Measurements from ENCODE around the gene PPP1R15A. TPM values are rescaled to one million over a fixed set of nuclear protein-coding genes. Genes with fewer than 3 reads are reported as not detected.
"Not testable (repeated sequence)": the region's sequence is repeated elsewhere in the genome, so short reads cannot be mapped to it uniquely, and the experiment has no call there.

The PPP1R15A gene
- polyA plus RNA-seq, 1 donor (not counting 4 experiments of a cell fraction or from before 2014, with no cell fraction given) = 36.6 TPM

- TF ChIP-seq, protein P1, sequence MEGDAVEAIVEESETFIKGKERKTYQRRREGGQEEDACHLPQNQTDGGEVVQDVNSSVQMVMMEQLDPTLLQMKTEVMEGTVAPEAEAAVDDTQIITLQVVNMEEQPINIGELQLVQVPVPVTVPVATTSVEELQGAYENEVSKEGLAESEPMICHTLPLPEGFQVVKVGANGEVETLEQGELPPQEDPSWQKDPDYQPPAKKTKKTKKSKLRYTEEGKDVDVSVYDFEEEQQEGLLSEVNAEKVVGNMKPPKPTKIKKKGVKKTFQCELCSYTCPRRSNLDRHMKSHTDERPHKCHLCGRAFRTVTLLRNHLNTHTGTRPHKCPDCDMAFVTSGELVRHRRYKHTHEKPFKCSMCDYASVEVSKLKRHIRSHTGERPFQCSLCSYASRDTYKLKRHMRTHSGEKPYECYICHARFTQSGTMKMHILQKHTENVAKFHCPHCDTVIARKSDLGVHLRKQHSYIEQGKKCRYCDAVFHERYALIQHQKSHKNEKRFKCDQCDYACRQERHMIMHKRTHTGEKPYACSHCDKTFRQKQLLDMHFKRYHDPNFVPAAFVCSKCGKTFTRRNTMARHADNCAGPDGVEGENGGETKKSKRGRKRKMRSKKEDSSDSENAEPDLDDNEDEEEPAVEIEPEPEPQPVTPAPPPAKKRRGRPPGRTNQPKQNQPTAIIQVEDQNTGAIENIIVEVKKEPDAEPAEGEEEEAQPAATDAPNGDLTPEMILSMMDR (optimal IDR thresholded peaks at IDR 0.05 in 1 of 3, IDR thresholded peaks at IDR 0.05 in 1 of 3, conservative IDR thresholded peaks at IDR 0.05 in 1 of 3; ENCODE audit: extremely low read depth in 1 of 3, insufficient read depth in 2 of 3, low read length in 3 of 3) = no peak
- TF ChIP-seq EZH2 (IDR thresholded peaks at IDR 0.05; ENCODE audit: low read length) = no peak
- no peak for DNase-seq (ENCODE audit: low read depth, low spot score)
- dilution Hi-C loops (cut with MboI; ENCODE audit: extremely low pct_ligation_motif_present, low sequenced_read_pairs) = no loop called here
Measured at GRCh38 chr19:48900477-48901406, 28.5 kb downstream of the PPP1R15A start.

DNA sequence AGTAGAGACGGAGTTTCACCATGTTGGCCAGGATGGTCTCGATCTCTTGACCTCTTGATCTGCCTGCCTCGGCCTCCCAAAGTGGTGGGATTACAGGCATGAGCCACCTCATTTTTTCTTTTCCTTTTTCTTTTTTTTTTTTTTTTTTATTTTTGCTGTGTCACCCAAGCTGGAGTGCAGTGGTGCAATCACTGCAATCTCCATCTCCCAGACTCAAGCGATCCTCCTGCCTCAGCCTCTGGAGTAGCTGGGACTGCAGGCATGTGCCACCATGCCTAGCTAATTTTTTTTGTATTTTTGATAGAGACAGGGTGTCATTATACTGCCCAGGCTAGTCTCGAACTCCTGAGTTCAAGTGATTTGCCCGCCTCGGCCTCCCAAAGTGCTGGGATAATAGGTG is 30.1 kb downstream of the PPP1R15A start:
- H3K27ac ChIP-seq (ENCODE audit: control insufficient read depth, insufficient read depth, low read length); FAIRE-seq; H3K9me3 ChIP-seq (ENCODE audit: control insufficient read depth, low read depth, low read length); H3K4me2 ChIP-seq (ENCODE audit: control insufficient read depth, extremely low read depth, insufficient read depth, low read depth, low read length); dilution Hi-C loops (cut with MboI; ENCODE audit: extremely low pct_ligation_motif_present, low sequenced_read_pairs); H3K9ac ChIP-seq (ENCODE audit: control insufficient read depth, extremely low read depth, insufficient read depth, low read length); H2AFZ ChIP-seq (ENCODE audit: control insufficient read depth, low read length); H3K9me1 ChIP-seq (ENCODE audit: control insufficient read depth, extremely low read depth, insufficient read depth, low read length); H3K4me1 ChIP-seq (ENCODE audit: control insufficient read depth, extremely low read depth, insufficient read depth, low read length); H3K4me3 ChIP-seq (ENCODE audit: control insufficient read depth in 2 of 3, extremely low read depth in 1 of 3, insufficient read depth in 2 of 3, low read depth in 1 of 3, low read length in 3 of 3); H4K20me1 ChIP-seq (ENCODE audit: control insufficient read depth, extremely low read depth, insufficient read depth, low read length); H3K79me2 ChIP-seq (ENCODE audit: control insufficient read depth, insufficient read depth, low read length); H3K27me3 ChIP-seq (ENCODE audit: control insufficient read depth, extremely low read depth, insufficient read depth, low read length); H3K36me3 ChIP-seq (ENCODE audit: control insufficient read depth in 2 of 2, extremely low read depth in 1 of 2, insufficient read depth in 2 of 2, low read length in 2 of 2); DNase-seq (ENCODE audit: low read depth, low spot score): not testable (repeated sequence)

More at GRCh38 chr19:48900477-48901406, 28.5 kb downstream of the PPP1R15A start:
- peak overlapping the region; percentile 97 for H3K4me2 ChIP-seq (ENCODE audit: control insufficient read depth, extremely low read depth, insufficient read depth, low read depth, low read length)
- H3K9me3 ChIP-seq (ENCODE audit: control insufficient read depth, low read depth, low read length) = no peaks in the 10 kb centered on the region
- H3K27ac ChIP-seq (ENCODE audit: control insufficient read depth, insufficient read depth, low read length) = peak overlapping the region; percentile 82
- H3K27me3 ChIP-seq (ENCODE audit: control insufficient read depth, extremely low read depth, insufficient read depth, low read length) = no peaks in the 10 kb centered on the region
- peak overlapping the region; percentile 94 for H3K9ac ChIP-seq (ENCODE audit: control insufficient read depth, extremely low read depth, insufficient read depth, low read length)
- H4K20me1 ChIP-seq (ENCODE audit: control insufficient read depth, extremely low read depth, insufficient read depth, low read length) = no peaks in the 10 kb centered on the region
- FAIRE-seq = no peak
- H3K4me1 ChIP-seq (ENCODE audit: control insufficient read depth, extremely low read depth, insufficient read depth, low read length) = peaks cover 6% of the 10 kb centered on the region
- peak overlapping the region; percentile 89 to 96 (median 96) for H3K4me3 ChIP-seq (ENCODE audit: control insufficient read depth in 2 of 3, extremely low read depth in 1 of 3, insufficient read depth in 2 of 3, low read depth in 1 of 3, low read length in 3 of 3)
- peak overlapping the region; percentile 88 for H2AFZ ChIP-seq (ENCODE audit: control insufficient read depth, low read length)
- H3K9me1 ChIP-seq (ENCODE audit: control insufficient read depth, extremely low read depth, insufficient read depth, low read length) = peaks cover 4% of the 10 kb centered on the region
- H3K79me2 ChIP-seq (ENCODE audit: control insufficient read depth, insufficient read depth, low read length) = peaks cover 9% of the 10 kb centered on the region
- H3K36me3 ChIP-seq (ENCODE audit: control insufficient read depth in 2 of 2, extremely low read depth in 1 of 2, insufficient read depth in 2 of 2, low read length in 2 of 2) = peaks cover 0 to 7% of the 10 kb centered on the region in 2 experiments

DNA sequence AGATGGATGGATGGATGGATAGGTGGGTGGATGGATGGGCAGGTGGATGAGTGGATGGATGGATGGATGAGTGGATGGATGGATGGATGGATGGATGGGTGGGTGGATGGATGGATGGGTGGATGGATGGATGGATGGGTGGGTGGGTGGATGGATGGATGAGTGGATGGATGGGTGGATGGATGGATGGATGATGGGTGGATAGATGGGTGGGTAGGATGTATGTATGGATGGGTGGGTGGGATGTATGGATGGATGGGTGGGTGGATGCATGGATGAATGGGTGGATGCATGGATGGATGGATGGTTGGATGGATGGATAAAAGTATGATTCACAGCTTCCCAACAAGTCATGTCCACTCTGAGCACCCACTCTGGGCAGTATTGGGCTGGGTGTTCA is 31.6 kb downstream of the PPP1R15A start:
- H3K4me2 ChIP-seq (ENCODE audit: control insufficient read depth, extremely low read depth, insufficient read depth, low read depth, low read length); H3K9me3 ChIP-seq (ENCODE audit: control insufficient read depth, low read depth, low read length); DNase-seq (ENCODE audit: low read depth, low spot score); H3K27ac ChIP-seq (ENCODE audit: control insufficient read depth, insufficient read depth, low read length); H3K4me1 ChIP-seq (ENCODE audit: control insufficient read depth, extremely low read depth, insufficient read depth, low read length); H3K27me3 ChIP-seq (ENCODE audit: control insufficient read depth, extremely low read depth, insufficient read depth, low read length); H2AFZ ChIP-seq (ENCODE audit: control insufficient read depth, low read length); FAIRE-seq; dilution Hi-C loops (cut with MboI; ENCODE audit: extremely low pct_ligation_motif_present, low sequenced_read_pairs); H3K79me2 ChIP-seq (ENCODE audit: control insufficient read depth, insufficient read depth, low read length); H3K9ac ChIP-seq (ENCODE audit: control insufficient read depth, extremely low read depth, insufficient read depth, low read length); H4K20me1 ChIP-seq (ENCODE audit: control insufficient read depth, extremely low read depth, insufficient read depth, low read length); H3K4me3 ChIP-seq (ENCODE audit: control insufficient read depth in 2 of 3, extremely low read depth in 1 of 3, insufficient read depth in 2 of 3, low read depth in 1 of 3, low read length in 3 of 3); H3K9me1 ChIP-seq (ENCODE audit: control insufficient read depth, extremely low read depth, insufficient read depth, low read length): not testable (repeated sequence)
- H3K36me3 ChIP-seq (ENCODE audit: control insufficient read depth in 2 of 2, extremely low read depth in 1 of 2, insufficient read depth in 2 of 2, low read length in 2 of 2) = peaks cover 0 to 12% of the 10 kb centered on the region in 2 experiments
